HG03342 (cell line): ENCODE results near the gene CREBZF.
A peak's percentile ranks its signal among the peaks of the same experiment; 100 is the strongest.
"Not testable (repeated sequence)": the region's sequence is repeated elsewhere in the genome, so short reads cannot be mapped to it uniquely, and the experiment has no call there.

Experiments used
- ATAC-seq: cut with Tn5 transposase; IDR thresholded peaks from one replicate; pipeline ENCODE4 v1.9.1; 2021; ENCODE audit warnings: mild to moderate bottlenecking, moderate library complexity; ENCODE audit not compliant: unreplicated experiment

The CREBZF gene

DNA sequence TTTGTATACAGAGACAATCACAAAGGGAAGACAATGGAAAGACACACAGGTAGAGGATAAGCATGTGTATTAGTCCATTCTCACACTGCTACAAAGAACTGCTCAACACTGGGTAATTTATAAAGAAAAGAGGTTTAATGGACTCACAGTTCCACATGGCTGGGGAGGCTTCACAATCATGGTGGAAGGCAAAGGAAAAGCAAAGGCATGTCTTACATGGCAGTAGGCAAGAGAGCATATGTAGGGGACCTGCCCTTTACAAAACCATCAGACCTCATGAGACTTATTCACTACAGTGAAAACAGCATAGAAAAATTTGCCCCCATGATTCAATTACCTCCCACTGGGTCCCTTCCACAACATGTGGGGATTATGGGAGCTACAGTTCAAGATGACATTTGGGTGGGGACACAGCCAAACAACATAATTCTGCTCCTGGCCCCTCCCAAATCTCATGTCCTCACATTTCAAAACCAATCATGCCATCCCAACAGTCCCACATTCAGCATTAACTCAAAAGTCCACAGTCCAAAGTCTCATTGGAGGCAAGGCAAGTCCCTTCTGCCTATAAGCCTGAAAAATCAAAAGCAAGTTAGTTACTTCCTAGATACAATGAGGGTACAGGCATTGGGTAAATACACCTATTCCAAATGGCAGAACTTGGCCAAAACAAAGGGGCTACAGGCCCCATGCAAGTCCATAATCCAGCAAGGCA, 6.2 kb upstream of the CREBZF start:
- ATAC-seq, result not testable (repeated sequence)

DNA sequence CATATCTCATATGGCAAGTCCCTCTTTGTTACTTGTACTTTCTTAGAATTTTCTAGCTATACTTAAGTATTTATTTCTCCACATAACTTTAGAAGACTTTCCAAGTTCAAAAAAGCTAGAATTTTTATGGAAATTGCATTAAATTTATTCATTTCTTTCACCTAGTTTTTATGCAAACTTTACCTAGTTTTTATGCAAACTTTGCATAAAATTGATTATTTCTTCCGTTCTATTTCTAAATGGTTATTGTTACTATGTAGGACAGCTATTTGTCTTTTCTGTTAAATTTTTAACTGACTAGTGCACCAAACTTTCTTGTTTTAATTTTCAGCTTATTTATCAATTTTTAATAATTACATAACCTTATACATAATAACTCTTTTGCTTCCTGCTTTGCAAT, 3.2 kb upstream of the CREBZF start:
- no peak for ATAC-seq

DNA sequence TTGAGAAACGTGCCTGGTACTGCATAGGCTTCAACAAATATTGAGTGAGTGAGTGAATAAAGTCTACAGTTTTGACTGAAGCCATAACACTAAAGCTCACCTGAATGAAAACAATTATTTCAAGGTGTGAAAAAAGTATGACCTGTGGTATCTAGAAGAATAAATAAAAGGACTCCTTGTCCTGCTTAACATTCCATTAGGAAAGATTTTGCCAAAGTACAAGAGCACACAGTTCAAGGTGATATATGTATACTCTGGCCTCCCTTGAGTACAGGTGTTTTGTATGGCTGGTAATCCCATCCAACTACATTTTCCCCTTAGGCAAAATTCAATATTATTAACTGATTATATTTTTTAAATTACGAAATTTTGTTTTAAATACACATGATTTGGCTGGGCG, 1.8 kb upstream of the CREBZF start:
- ATAC-seq, result no peak

DNA sequence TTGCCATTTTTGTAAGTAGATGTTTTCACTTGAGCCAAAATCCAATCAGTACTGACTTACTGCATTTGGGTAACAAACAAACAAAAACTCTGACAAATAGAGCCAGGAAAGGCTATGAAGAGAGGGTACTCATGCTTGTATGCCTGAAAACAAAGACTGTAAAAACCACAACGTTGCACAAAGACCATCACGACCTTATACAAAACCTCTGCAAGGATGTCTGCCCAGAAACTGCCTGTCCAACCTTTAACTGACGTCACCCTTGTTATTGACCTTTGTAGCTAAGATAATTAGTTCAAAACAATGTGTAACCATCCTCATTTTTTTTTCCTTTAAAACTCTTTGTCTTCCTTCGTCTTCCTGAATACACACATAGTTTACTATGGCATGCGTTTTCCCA, 804 bp upstream of the CREBZF start:
- ATAC-seq, result no peak

DNA sequence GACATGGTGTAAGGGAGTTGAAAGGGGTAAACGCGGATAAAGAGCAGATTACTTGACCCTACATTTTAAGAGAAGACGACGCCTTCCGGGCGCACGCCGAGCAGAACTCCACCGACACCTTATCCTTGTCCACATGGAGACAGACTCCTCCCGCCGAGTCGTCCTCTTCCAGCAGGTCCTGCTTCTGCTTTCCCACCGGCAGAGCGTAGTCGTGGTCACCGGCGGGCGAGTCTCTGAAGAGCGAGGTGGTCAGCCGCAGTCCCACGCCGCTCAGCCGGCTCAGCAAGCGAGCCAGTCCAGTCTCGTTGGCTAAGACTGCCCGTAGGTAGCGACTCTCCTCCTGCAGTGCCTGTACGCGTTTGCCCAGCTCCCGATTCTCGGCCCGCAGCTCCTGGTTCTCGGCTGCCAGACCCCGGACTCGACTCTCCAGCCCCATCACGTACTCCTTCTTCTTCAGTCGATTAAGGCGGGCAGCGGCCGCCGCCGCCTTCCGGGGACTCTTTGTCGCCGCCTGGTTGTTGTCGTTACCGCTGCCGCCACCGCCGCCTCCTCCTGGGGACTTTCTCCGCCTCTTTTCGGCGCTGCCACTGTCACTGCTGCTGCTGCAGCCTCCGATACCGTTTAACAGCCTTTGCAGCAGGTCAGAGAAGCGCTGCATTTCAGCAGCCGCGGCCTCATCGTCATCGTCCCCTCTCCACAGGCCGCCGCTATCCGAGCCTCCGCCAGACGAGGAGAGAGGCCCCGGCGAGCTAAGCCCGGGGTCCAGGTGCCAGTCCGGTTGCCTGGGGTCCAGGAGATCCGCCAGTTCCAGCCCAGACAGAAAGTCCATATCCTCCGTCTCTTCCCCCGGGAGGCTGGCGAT, 945 bp downstream of the CREBZF start:
- peak; percentile 70 for ATAC-seq

DNA sequence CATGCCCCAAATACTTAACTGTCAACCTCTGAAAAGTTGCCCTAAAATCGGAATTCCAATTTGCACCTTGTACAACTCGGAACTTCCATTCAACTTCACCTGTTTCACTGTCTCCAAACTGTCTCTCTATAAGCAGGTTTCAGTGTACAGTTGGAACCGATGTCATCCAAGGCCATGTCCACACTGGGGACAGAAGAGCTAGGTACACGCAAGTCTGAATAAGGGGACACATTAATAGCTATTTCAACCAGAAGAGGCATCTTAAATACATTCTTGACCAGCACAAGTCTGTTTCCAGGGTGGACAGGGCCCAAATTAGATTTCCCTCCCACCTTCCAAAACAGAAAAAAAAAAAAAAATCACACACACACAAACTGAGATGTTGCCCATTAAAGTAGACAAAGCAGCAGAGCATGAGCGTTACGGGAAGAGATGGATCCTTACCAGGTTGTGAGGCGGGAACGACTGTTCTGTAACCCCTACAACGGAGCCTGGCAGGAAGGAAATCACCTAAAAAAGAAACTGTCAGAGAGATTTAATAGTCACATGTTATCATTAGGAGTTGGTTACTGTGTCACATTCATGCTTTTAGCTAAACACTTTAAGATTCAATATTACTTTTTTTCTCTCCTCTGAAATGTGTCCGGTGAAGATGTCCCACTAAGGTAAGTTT, 1.7 kb downstream of the CREBZF start:
- no peak for ATAC-seq

DNA sequence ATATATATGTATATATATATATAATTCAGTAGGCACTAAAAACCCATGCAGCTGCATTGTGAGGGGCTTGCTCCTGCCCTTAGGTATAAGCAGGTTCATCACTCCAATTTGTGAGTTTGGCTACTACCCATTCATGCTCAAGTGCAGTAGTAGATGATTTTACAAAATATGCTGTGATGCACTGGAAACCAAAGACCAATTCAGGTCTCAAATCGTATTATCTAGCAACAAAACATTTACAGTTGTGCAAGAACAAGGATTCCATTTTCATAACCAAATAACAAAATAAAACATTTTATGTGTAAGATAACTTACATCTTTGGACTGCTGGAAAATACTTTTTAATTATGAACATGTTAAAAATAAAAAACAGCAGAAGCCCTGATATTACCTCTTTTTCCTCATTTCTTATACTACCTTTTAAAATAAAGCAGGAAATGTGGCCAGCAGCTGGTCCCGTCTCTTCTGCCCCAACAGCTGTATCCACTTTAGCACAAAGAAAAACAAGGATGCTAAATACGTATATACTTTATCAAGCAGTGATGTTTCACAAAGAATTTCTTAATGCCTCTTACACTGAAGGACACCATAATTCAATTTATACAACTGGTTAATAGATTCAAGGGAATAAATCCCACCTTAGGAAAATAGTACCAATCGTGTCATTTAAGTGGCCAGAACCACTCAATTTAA, 2.8 kb downstream of the CREBZF start:
- ATAC-seq, result no peak

DNA sequence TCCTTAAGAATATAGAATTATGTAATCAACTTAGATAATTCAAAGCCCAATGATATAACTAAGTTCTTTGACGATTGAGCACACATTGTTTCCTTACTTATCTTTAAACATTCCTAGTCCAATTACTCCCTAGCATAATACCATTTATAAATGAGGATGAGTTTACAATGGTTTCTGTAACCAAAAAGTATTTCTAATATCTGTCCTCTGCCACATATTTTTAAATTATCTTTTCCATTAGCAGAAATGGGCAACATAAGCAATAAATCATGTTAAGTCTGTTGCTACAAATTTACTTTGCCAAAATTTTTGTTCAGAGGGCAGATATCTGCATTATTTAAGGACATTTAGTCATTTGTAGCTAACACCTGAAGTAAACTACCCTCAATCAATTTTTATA, 6.7 kb downstream of the CREBZF start:
- ATAC-seq, result no peak

DNA sequence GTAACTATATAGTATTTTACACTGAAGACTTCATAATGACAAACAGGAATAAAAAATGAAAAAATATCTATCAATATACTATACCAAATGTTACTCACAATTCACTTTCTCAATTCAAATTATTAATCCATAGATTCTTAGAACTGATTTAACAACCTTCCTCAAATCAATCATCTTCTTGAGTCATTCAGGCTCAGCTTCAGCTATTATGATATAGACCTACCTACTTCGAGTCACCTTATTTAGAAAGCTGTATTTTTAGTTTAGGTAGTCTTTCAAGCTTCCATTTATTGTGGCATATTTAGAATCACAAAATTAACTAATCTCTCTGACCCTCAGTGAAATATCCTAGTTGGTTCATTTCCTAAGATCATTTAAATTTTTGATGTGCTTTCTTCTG, 8.2 kb downstream of the CREBZF start:
- no peak for ATAC-seq

DNA sequence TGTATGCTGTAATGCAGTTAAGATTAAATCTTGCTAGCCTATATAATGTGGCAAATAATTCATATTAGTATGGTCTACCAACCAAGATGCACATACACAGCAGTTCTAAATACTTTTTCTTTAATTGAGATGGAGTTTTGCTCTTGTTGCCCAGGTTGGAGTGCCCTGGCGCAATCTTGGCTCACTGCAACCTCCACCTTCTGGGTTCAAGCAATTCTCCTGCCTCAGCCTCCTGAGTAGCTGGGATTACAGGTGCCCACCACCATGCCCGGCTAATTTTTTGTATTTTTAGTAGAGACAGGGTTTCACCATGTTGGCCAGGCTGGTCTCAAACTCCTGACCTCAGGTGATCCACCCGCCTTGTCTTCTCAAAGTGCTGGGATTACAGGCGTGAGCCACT, 10.6 kb downstream of the CREBZF start:
- ATAC-seq, result not testable (repeated sequence)

DNA sequence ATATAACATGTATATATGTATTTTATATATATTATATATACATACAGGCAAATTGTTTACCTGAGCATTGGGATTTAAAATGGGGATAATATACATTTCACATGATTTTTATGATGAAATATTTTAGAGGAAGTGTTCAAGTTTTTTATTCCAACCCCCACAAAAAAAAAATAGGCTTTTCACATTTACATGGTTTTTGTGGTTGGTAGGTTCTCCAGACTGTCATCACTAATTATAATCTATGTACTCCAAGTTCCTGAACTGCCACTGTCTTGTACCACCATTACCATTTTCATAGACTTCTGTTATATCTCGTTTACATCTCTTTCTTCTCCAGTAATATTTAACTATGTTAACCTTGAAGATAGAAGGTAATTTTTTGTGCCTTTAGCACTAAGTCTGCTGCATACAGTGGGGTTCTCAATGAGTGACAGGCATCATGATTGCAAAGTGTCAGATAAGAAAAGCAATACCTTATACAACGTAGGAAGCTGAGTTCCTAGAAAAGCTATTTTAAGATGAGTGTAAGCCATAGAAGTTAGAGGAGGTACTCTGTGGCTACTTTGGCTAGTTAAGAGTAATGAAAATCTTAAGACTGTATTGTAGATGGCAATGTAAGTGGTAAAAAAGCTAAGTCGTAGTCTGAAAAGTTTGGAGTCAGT, 12.0 kb downstream of the CREBZF start:
- no peak for ATAC-seq

DNA sequence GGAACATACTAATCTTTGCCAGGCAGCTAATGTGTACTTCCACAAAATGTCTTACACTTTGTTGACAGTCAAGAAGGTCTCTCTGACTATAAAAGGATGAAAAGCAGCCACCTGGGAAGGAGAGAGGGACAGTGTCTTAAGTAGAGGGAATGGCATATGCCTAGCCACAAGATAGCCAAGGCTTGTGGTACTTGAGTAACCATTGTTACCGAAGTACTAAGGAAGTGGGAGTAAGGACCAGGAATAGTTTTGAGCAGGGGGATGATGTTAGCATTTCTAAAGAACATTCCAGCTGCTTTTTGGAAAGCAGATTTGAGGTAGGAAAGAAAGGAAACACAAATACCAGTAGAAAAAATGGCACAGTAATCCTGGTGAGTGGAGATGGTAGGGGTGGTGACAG, 13.8 kb downstream of the CREBZF start:
- no peak for ATAC-seq

DNA sequence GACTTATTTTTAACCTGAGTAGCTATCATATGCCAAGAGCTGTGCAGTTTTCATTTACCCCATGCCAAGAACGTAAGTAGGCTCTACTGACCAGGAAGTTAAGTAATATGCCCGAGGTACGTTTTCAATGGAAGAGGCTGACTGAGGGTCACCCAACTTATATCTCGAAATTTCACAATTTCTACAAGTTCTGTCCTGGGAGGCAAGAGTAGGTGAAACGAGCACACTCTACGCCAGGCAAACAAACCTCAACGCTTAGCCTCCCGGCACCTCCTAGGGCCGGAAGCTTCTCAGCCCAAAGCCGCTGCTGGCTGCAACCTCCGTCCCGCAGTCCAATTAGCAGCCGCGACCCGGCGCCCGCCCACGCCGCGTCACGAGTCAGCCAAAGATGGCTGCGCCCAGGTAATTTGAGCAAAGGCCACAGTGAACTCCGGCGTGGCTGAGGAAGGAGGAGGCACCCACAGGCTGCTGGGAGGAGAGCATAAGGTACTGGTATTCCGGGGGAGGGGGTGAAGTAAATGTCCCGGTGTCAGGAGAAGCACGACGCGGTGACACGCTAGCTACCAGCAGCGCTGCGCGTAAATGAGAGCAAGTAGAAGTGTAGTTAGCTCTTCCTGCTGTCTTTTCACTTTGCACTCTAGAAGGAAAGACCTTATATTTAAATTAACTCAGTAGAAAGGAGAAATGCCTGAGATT, 17.2 kb downstream of the CREBZF start, which contains the start of gene TMEM126A:
TMEM126A (plus strand) TSS at position 364 of the 696 bp plus-strand sequence. CDS start 2,289 bp downstream, outside the sequence.
- ATAC-seq, result peak; percentile 99

DNA sequence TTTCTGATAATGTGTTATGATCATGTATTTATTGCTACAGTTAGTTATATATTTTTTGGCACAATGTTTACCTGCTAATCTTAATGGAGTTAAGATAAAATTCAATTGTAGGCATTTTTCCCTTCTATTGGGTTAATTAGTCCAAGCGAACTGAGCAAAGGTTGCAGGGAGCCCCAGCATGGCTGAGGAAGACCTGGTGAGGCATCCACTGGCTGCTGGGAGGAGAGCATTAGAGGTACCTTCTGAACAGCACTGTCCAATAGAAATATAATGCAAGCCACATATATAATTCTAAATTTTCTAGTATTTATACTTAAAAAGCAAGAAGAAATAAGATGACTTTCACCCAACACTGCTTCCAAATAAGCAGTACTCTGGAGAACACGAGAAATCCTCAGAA, 17.9 kb downstream of the CREBZF start:
- no peak for ATAC-seq

DNA sequence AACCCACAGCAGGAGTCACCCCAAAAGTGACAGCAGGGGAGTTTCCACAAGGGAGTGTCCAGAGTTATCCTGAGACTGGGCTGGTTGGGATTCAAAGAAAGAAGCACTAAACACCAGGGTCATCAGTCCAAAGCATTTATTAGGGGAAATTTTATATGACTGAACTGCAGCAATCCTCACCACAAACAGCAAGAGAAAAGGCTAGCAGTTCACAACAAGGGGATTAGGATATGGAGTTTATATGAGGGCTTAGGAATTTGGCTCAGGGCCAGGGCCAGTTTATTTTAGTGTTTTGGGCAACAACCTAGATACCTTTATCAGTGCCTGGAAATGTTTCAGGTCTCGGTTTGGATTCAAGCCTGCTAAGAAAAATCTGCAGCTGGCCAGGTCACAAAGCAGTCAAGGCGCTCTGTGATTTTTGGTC, 21.7 kb downstream of the CREBZF start:
- no peak for ATAC-seq

DNA sequence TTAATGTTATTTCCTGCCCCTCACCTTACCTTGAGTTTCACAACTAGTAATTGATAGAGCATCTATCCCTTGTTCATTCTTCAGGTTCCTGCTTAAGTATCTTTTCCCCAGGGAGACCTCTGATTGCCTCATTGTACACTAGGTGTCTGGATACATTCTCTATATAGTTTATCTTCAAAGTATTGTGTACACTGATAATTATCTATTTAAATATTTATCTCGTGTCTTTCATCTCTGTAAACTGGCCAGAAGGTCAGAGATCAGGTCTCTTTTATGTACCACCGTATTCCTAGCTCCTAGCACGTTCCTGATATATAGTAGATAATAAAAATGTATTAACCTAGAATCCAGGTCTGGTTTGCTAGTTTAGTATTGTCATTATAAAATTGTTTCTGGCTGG, 30.2 kb downstream of the CREBZF start:
- no peak for ATAC-seq

DNA sequence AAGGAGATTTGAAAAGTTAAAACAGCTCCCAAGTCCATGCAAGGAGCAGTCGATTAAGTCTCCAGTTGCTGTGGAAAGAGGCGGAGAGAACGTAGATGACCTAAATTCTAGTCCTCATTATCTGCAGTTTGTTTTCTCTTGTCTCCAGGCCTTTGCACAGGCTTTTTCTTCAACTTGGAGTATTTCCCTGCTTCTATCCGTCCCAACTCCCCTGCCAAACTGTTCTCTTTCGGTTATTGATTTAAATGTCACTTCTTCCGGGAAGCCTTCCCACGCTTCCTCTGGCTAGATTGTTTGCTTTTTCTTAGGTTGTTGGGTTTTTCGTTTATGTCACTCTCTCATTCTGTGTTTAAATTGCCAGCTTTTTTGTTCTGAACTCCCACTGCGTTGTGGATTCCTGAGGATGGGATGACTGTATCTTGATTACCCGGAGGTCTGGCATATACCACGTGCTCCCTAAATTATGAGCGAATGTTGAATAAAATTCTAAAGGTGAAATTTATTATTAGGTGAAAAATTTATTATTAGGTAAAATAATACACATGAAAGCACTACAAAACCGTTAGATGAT, 36.1 kb downstream of the CREBZF start:
- peak; percentile 14 for ATAC-seq

DNA sequence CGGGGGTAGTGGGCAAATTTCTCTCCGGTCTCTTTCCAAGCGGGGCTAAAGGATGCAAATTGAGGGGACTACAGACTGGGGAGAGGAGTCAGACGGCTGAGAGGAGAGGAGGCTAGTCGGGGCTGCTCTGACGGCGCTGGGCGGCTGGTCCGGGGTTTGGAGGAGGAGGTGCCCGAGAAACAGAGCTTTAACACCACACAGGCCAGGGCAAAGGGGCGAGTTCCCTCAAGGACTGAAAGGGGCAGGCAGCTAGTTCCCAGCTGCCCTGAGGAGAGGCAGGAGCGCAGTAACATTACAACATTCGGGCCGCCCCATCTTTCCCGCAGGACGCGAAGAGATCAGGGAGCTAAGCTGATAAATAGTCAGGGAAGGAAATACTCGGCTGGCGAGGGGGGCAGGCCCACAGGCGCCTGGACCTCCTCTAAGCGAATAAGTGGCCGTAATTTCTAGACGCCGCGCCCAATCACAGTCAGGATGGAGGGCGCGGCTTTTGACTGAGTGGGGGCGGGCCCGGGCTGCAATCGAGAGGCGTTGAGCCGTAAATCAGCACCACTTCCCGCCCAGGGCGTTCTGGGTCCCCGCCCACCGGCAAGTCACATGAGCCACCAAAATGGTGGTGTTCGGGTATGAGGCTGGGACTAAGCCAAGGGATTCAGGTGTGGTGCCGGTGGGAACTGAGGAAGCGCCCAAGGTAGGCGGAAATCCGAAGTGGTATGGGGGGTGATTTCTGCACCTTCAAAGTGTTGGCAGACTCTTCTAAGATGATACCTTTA, 36.7 kb downstream of the CREBZF start, which contains the start of gene TMEM126B:
TMEM126B (plus strand) TSS at position 596 of the 773 bp plus-strand sequence; CDS start at position 611, 15 bp downstream.
- ATAC-seq, result peak; percentile 98
